ENCODE results near the gene KCNG2. TPM values are rescaled to one million over a fixed set of nuclear protein-coding genes. Genes with fewer than 3 reads are reported as not detected.

The KCNG2 gene
- total and polyA plus RNA-seq, 2 of the 13 experiments (the other 11 are each of a cell fraction or from before 2014, with no cell fraction given) = not detected

DNA sequence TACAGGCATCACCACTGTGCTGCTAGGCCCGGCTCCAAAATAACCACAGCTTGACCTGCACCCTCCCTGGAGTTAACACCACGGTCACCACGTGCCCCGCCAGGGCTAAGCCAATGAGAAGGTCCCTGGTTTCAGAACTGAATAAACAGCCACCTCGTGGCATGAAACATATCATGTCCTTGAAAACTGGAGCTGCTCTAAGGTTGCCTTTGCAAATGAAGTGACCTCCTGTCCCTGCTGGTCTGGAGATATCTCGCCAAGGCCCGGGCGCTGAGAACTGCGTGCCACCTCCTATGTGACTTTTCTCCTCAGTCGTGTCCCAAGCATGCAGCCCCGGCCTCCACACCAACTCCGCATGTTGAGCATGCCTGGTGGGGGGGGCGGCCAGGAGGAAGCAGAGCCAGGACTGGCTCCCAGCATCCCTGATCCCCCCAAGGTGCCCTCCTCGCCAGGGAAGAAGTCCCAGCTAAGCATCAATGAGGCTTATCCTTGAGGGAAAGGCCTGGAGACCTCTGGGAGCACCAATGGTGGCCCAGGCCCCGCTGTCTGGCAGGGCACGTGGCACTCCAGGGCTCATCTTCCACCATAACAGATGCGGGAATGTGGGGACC is 16.3 kb upstream of the KCNG2 start (continued):
- TF ChIP-seq ZNF335 (CRISPR knock-in tag; IDR thresholded peaks at IDR 0.05) = 0 out of 2 replicates have a peak, but pooled peaks have one; percentile 21
- TF ChIP-seq NFYC (CRISPR knock-in tag; IDR thresholded peaks at IDR 0.05) = peak; percentile 48; the same call in 1 of the 2 replicates
- TF ChIP-seq, protein P1, sequence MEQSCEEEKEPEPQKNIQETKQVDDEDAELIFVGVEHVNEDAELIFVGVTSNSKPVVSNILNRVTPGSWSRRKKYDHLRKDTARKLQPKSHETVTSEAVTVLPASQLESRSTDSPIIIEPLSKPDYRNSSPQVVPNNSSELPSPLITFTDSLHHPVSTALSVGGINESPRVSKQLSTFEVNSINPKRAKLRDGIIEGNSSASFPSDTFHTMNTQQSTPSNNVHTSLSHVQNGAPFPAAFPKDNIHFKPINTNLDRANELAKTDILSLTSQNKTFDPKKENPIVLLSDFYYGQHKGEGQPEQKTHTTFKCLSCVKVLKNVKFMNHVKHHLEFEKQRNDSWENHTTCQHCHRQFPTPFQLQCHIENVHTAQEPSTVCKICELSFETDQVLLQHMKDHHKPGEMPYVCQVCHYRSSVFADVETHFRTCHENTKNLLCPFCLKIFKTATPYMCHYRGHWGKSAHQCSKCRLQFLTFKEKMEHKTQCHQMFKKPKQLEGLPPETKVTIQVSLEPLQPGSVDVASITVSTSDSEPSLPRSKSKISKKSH (CRISPR knock-in tag; IDR thresholded peaks at IDR 0.05; ENCODE audit: borderline replicate concordance) = 0 out of 2 replicates have a peak, but pooled peaks have one; percentile 28
- no peak for TF ChIP-seq SSRP1 (CRISPR knock-in tag; IDR thresholded peaks at IDR 0.05)
- TF ChIP-seq, protein P2, sequence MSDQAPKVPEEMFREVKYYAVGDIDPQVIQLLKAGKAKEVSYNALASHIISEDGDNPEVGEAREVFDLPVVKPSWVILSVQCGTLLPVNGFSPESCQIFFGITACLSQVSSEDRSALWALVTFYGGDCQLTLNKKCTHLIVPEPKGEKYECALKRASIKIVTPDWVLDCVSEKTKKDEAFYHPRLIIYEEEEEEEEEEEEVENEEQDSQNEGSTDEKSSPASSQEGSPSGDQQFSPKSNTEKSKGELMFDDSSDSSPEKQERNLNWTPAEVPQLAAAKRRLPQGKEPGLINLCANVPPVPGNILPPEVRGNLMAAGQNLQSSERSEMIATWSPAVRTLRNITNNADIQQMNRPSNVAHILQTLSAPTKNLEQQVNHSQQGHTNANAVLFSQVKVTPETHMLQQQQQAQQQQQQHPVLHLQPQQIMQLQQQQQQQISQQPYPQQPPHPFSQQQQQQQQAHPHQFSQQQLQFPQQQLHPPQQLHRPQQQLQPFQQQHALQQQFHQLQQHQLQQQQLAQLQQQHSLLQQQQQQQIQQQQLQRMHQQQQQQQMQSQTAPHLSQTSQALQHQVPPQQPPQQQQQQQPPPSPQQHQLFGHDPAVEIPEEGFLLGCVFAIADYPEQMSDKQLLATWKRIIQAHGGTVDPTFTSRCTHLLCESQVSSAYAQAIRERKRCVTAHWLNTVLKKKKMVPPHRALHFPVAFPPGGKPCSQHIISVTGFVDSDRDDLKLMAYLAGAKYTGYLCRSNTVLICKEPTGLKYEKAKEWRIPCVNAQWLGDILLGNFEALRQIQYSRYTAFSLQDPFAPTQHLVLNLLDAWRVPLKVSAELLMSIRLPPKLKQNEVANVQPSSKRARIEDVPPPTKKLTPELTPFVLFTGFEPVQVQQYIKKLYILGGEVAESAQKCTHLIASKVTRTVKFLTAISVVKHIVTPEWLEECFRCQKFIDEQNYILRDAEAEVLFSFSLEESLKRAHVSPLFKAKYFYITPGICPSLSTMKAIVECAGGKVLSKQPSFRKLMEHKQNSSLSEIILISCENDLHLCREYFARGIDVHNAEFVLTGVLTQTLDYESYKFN (CRISPR knock-in tag; conservative IDR thresholded peaks at IDR 0.05) = no peak
- TF ChIP-seq HMG20B (CRISPR knock-in tag; conservative IDR thresholded peaks at IDR 0.05) = no peak
- TF ChIP-seq, protein P3, sequence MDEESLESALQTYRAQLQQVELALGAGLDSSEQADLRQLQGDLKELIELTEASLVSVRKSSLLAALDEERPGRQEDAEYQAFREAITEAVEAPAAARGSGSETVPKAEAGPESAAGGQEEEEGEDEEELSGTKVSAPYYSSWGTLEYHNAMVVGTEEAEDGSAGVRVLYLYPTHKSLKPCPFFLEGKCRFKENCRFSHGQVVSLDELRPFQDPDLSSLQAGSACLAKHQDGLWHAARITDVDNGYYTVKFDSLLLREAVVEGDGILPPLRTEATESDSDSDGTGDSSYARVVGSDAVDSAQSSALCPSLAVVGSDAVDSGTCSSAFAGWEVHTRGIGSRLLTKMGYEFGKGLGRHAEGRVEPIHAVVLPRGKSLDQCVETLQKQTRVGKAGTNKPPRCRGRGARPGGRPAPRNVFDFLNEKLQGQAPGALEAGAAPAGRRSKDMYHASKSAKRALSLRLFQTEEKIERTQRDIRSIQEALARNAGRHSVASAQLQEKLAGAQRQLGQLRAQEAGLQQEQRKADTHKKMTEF (CRISPR knock-in tag; IDR thresholded peaks at IDR 0.05) = peak; percentile 36; the same call in 1 of the 2 replicates
- TF ChIP-seq, protein P4, sequence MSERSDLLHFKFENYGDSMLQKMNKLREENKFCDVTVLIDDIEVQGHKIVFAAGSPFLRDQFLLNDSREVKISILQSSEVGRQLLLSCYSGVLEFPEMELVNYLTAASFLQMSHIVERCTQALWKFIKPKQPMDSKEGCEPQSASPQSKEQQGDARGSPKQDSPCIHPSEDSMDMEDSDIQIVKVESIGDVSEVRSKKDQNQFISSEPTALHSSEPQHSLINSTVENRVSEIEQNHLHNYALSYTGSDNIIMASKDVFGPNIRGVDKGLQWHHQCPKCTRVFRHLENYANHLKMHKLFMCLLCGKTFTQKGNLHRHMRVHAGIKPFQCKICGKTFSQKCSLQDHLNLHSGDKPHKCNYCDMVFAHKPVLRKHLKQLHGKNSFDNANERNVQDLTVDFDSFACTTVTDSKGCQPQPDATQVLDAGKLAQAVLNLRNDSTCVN (CRISPR knock-in tag; IDR thresholded peaks at IDR 0.05; ENCODE audit: borderline replicate concordance) = 0 out of 2 replicates have a peak, but pooled peaks have one; percentile 50
- TF ChIP-seq, protein P5, sequence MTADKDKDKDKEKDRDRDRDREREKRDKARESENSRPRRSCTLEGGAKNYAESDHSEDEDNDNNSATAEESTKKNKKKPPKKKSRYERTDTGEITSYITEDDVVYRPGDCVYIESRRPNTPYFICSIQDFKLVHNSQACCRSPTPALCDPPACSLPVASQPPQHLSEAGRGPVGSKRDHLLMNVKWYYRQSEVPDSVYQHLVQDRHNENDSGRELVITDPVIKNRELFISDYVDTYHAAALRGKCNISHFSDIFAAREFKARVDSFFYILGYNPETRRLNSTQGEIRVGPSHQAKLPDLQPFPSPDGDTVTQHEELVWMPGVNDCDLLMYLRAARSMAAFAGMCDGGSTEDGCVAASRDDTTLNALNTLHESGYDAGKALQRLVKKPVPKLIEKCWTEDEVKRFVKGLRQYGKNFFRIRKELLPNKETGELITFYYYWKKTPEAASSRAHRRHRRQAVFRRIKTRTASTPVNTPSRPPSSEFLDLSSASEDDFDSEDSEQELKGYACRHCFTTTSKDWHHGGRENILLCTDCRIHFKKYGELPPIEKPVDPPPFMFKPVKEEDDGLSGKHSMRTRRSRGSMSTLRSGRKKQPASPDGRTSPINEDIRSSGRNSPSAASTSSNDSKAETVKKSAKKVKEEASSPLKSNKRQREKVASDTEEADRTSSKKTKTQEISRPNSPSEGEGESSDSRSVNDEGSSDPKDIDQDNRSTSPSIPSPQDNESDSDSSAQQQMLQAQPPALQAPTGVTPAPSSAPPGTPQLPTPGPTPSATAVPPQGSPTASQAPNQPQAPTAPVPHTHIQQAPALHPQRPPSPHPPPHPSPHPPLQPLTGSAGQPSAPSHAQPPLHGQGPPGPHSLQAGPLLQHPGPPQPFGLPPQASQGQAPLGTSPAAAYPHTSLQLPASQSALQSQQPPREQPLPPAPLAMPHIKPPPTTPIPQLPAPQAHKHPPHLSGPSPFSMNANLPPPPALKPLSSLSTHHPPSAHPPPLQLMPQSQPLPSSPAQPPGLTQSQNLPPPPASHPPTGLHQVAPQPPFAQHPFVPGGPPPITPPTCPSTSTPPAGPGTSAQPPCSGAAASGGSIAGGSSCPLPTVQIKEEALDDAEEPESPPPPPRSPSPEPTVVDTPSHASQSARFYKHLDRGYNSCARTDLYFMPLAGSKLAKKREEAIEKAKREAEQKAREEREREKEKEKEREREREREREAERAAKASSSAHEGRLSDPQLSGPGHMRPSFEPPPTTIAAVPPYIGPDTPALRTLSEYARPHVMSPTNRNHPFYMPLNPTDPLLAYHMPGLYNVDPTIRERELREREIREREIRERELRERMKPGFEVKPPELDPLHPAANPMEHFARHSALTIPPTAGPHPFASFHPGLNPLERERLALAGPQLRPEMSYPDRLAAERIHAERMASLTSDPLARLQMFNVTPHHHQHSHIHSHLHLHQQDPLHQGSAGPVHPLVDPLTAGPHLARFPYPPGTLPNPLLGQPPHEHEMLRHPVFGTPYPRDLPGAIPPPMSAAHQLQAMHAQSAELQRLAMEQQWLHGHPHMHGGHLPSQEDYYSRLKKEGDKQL (CRISPR knock-in tag; IDR thresholded peaks at IDR 0.05; ENCODE audit: low read depth) = no peak
- TF ChIP-seq, protein P6, sequence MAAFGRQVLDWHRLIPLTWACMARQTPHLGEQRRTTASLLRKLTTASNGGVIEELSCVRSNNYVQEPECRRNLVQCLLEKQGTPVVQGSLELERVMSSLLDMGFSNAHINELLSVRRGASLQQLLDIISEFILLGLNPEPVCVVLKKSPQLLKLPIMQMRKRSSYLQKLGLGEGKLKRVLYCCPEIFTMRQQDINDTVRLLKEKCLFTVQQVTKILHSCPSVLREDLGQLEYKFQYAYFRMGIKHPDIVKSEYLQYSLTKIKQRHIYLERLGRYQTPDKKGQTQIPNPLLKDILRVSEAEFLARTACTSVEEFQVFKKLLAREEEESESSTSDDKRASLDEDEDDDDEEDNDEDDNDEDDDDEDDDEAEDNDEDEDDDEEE (CRISPR knock-in tag; IDR thresholded peaks at IDR 0.05) = no peak
- peak; percentile 19; the same call in 1 of the 2 replicates for TF ChIP-seq GABPB1 (CRISPR knock-in tag; IDR thresholded peaks at IDR 0.05)
- no peak for TF ChIP-seq ZNF616 (CRISPR knock-in tag; IDR thresholded peaks at IDR 0.05; ENCODE audit: low read depth)
- TF ChIP-seq GATAD2A (CRISPR knock-in tag; IDR thresholded peaks at IDR 0.05) = peak; percentile 53
- no peak for TF ChIP-seq ZNF510 (CRISPR knock-in tag; IDR thresholded peaks at IDR 0.05; ENCODE audit: low read depth)

Data from HepG2 (cell line).